ENCODE results near the gene SLC9A9.

DNA sequence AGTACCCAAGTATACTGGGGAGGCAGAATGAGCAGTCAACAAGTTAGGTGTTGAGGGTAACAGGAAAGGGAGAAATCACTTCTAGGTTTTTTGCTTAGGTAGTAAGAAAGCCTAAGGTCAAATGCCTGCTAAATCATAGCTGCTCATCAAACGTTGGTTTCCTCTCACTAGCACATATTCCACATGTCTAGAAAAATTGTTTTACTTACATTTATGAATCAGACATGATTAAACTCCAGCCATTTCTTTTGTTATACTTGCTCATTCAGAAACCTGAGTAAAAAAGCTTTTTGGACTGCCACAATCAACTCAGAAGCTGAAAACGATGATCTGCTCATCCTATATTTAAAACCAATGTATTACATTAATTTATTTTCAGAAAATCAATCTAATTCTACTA lies 40.2 kb downstream of the SLC9A9 start:
- TF ChIP-seq CTCF (IDR thresholded peaks at IDR 0.05; ENCODE audit: low read depth, low read length), result no peak
- no peak for TF ChIP-seq POLR2A (IDR thresholded peaks at IDR 0.05; ENCODE audit: extremely low read depth, insufficient read length)
- no peak for TF ChIP-seq MAX (IDR thresholded peaks at IDR 0.05; ENCODE audit: low read depth, low read length)

Data from NB4 (cell line).